B cell (primary cell): ENCODE data around the gene LIX1. TPM values are rescaled to one million over a fixed set of nuclear protein-coding genes. Genes with fewer than 3 reads are reported as not detected.
A peak's percentile ranks its signal among the peaks of the same experiment; 100 is the strongest.

Experiments
- ATAC-seq: fragments of 200-7000 bp; cut with Tn5 transposase; one replicate; pipeline ENCODE4 v1.10.0; 2021; ENCODE audit warnings: low read depth, mild to moderate bottlenecking, moderate number of reproducible peaks, moderate library complexity
- CTCF ChIA-PET: fragments of 350-600 bp; sonication (Branson Sonifier 250); formaldehyde crosslinking; loops from one replicate; lab custom pipeline; 2021; ENCODE audit warnings: antibody characterized with exemption, inconsistent platforms; lab: Charles Lee
- POLR2A ChIA-PET: fragments of 350-600 bp; sonication (Branson Sonifier 250); formaldehyde crosslinking; loops from one replicate; lab custom pipeline; 2021; ENCODE audit warnings: antibody characterized with exemption; lab: Charles Lee
- DNase-seq: peaks from one replicate; pipeline ENCODE4 v3.0.0; 2013
- H2AFZ ChIP-seq: 2 replicates; pipeline ENCODE4 v1.6.1; 2012; ENCODE audit warnings: mild to moderate bottlenecking, low read depth, low read length; ENCODE audit not compliant: insufficient read depth, poor library complexity, severe bottlenecking
- H3K27ac ChIP-seq, 2 donors: 1 replicate in 1 of 2; 2 replicates in 1 of 2; pipeline ENCODE4 v1.5.1; 2012 to 2013; ENCODE audit warnings: low read length in 2 of 2, mild to moderate bottlenecking in 2 of 2, moderate library complexity in 1 of 2
- H3K27me3 ChIP-seq, 4 experiments: fragments of 200-600 bp in 1 of 4; sonication (generic) in 1 of 4; replicated peaks in 1 of 4; 1 replicate in 2 of 4; 2 replicates in 2 of 4; pipeline versions ENCODE4 v1.6.1 to v1.7.0; 2013 to 2016; ENCODE audit warnings: low read length in 3 of 4, mild to moderate bottlenecking in 2 of 4, mixed read lengths in 1 of 4, moderate library complexity in 1 of 4; ENCODE audit not compliant: insufficient read depth in 4 of 4, control insufficient read depth in 3 of 4; ENCODE audit errors: control extremely low read depth in 1 of 4
- H3K36me3 ChIP-seq, 2 experiments: replicated peaks in 1 of 2; 1 replicate in 1 of 2; 2 replicates in 1 of 2; pipeline versions ENCODE4 v1.6.1 to v1.7.1; 2013; ENCODE audit warnings: low read length in 1 of 2; ENCODE audit not compliant: insufficient read depth in 2 of 2, control insufficient read depth in 1 of 2; ENCODE audit errors: control extremely low read depth in 1 of 2, extremely low read depth in 1 of 2
- H3K4me1 ChIP-seq, 2 donors: fragments of 200-600 bp in 1 of 2; sonication (generic) in 1 of 2; 1 replicate in 1 of 2; 2 replicates in 1 of 2; pipeline versions ENCODE4 v1.5.1 to v1.6.1; 2013 to 2017; ENCODE audit warnings: low read length in 2 of 2; ENCODE audit not compliant: control insufficient read depth in 2 of 2, insufficient read depth in 2 of 2
- H3K4me2 ChIP-seq: replicated peaks from 2 replicates; pipeline ENCODE3; 2012; ENCODE audit warnings: mild to moderate bottlenecking, low read depth, low read length; ENCODE audit not compliant: poor library complexity, severe bottlenecking
- H3K4me3 ChIP-seq, 5 experiments: fragments of 200-600 bp in 1 of 5; sonication (generic) in 1 of 5; 1 replicate in 3 of 5; 2 replicates in 2 of 5; pipeline versions ENCODE4 v1.5.1 to v1.7.0; 2011 to 2016; ENCODE audit warnings: low read length in 4 of 5, mild to moderate bottlenecking in 4 of 5, low read depth in 2 of 5, control low read depth in 1 of 5, moderate library complexity in 1 of 5; ENCODE audit not compliant: insufficient read depth in 1 of 5; ENCODE audit errors: control extremely low read depth in 1 of 5, extremely low read depth in 1 of 5
- H3K79me2 ChIP-seq: fragments of 200-600 bp; sonication (generic); one replicate; pipeline ENCODE4 v1.6.0; 2016; ENCODE audit warnings: low read length; ENCODE audit not compliant: control insufficient read depth, insufficient read depth
- H3K9ac ChIP-seq: fragments of 200-600 bp; sonication (generic); 2 replicates; pipeline ENCODE4 v1.6.1; 2017; ENCODE audit warnings: mild to moderate bottlenecking, low read length, moderate library complexity
- H3K9me3 ChIP-seq, 3 donors: one replicate each; pipeline versions ENCODE4 v1.6.1 to v1.7.1; 2013; ENCODE audit warnings: low read length in 2 of 3; ENCODE audit not compliant: control insufficient read depth in 2 of 3, insufficient read depth in 1 of 3; ENCODE audit errors: control extremely low read depth in 1 of 3
- H4K20me1 ChIP-seq: 2 replicates; pipeline ENCODE4 v1.6.0; 2012; ENCODE audit warnings: mild to moderate bottlenecking, low read length; ENCODE audit not compliant: insufficient read depth, control insufficient read depth, poor library complexity, severe bottlenecking
- H3K27ac Mint-ChIP-seq: one replicate; pipeline ENCODE4 v1.8.0; 2021; ENCODE audit warnings: mixed read lengths
- H3K27me3 Mint-ChIP-seq: one replicate; pipeline ENCODE4 v1.8.0; 2021; ENCODE audit warnings: mixed read lengths
- H3K4me1 Mint-ChIP-seq: one replicate; pipeline ENCODE4 v1.8.0; 2021; ENCODE audit warnings: mixed read lengths
- H3K4me3 Mint-ChIP-seq: one replicate; pipeline ENCODE4 v1.8.0; 2021; ENCODE audit warnings: mixed read lengths
- H3K9me3 Mint-ChIP-seq: one replicate; pipeline ENCODE4 v1.8.0; 2022; ENCODE audit warnings: mixed read lengths; ENCODE audit not compliant: insufficient read depth
- EZH2 ChIP-seq: IDR thresholded peaks from 2 replicates; pipeline ENCODE4 v1.6.1; 2012; ENCODE audit warnings: borderline replicate concordance, low read depth, mild to moderate bottlenecking, moderate library complexity, low read length; ENCODE audit not compliant: insufficient read depth, poor library complexity, severe bottlenecking
- WGBS: methylation state at CpG from one replicate; pipeline ENCODE4 v1.1.5; 2013; ENCODE audit warnings: missing lambda C conversion rate; ENCODE audit not compliant: insufficient coverage; 5-methylcytosine and 5-hydroxymethylcytosine counted together
- intact Hi-C: fragments of 100-400 bp; cut with micrococcal nuclease; formaldehyde crosslinking; loops from one replicate; pipeline ENCODE4 v1.10.0; 2022
- polyA plus RNA-seq: library from polyadenylated mRNA; depleted of rRNA; stranded (reverse); fragments of >200 nt; gene quantifications from 2 replicates; pipeline ENCODE4 v1.2.3, GENCODE V29; 2012
- total RNA-seq, 2 donors: library from RNA; stranded (reverse); fragments of 120-200 nt in 1 of 2; gene quantifications; 1 replicate in 1 of 2; 2 replicates in 1 of 2; pipeline versions ENCODE4 v1.2.3 to v1.2.4, GENCODE V29; 2013 to 2022
- TF ChIP-seq, protein P1 (sequence below): fragments of 200-600 bp; IDR thresholded peaks from one replicate; pipeline ENCODE4 v1.8.0; 2022; ENCODE audit warnings: antibody characterized with exemption, mild to moderate bottlenecking

LIX1 gene
- total and polyA plus RNA-seq, 2 donors (not counting 1 experiment from before 2014, with no cell fraction given) = not detected

DNA sequence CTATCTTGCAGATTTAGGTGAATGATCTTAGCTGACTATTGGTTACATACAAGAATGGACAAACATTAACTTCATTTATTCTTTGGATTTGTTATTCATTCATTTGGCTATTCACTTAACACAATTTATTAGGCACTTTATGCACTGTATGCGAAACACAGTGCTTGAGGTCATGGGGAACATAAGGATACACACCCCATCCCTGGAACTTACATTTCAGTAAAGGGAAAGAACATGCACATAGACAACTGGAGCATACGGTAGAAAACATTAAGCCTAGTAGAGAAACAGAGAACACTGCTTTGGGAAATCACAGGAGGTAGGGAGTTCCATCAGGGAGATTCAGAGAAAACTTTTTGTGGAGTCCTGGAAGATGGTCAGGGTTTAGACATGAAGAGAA lies 22.2 kb downstream of the LIX1 start:
- Histone ChIP-seq H3K79me2 (peaks cover 4% of the 10 kb centered on the region), H3K27me3 (no peaks in the 10 kb centered on the region), H3K4me3 (no peak overlapping the region), H3K36me3 (peaks cover 0 to 11% of the 10 kb centered on the region in 2 experiments), H4K20me1 (peaks cover 9% of the 10 kb centered on the region), H2AFZ (no peak overlapping the region), H3K4me2 (no peak overlapping the region), H3K9ac (no peak overlapping the region), H3K27ac (no peak overlapping the region), H3K9me3 (no peaks in the 10 kb centered on the region), H3K4me1 (peaks cover 9 to 11% of the 10 kb centered on the region in 2 donors)
- H3K27me3 Mint-ChIP-seq = peaks cover 8% of the 10 kb centered on the region
- no peak overlapping the region for H3K27ac Mint-ChIP-seq
- no peaks in the 10 kb centered on the region for H3K9me3 Mint-ChIP-seq
- DNase-seq = no peak
- no peak overlapping the region for H3K4me3 Mint-ChIP-seq
- no peak for ATAC-seq
- intact Hi-C loops = no loop called here
- 0% methylated on average over 1 of the region's 2 CpGs for WGBS
- peaks cover 9% of the 10 kb centered on the region for H3K4me1 Mint-ChIP-seq
- POLR2A ChIA-PET = no interaction called here
- no peak for TF ChIP-seq EZH2
- TF ChIP-seq, protein P1, sequence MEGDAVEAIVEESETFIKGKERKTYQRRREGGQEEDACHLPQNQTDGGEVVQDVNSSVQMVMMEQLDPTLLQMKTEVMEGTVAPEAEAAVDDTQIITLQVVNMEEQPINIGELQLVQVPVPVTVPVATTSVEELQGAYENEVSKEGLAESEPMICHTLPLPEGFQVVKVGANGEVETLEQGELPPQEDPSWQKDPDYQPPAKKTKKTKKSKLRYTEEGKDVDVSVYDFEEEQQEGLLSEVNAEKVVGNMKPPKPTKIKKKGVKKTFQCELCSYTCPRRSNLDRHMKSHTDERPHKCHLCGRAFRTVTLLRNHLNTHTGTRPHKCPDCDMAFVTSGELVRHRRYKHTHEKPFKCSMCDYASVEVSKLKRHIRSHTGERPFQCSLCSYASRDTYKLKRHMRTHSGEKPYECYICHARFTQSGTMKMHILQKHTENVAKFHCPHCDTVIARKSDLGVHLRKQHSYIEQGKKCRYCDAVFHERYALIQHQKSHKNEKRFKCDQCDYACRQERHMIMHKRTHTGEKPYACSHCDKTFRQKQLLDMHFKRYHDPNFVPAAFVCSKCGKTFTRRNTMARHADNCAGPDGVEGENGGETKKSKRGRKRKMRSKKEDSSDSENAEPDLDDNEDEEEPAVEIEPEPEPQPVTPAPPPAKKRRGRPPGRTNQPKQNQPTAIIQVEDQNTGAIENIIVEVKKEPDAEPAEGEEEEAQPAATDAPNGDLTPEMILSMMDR = no peak
- CTCF ChIA-PET = no interaction called here

- peak overlapping the region in 1 of 2 donors; percentile 65 for H3K27ac ChIP-seq
- no peaks in the 10 kb centered on the region for H3K9me3 ChIP-seq
- DNase-seq (no peak), ATAC-seq (no peak)
- no peak overlapping the region for H3K9ac ChIP-seq
- H3K9me3 Mint-ChIP-seq = no peaks in the 10 kb centered on the region
- H4K20me1 ChIP-seq = peaks cover 9% of the 10 kb centered on the region
- ChIA-PET CTCF (interaction anchor here (0.6 kb wide), 1 partner anchor 252 kb away, joined by 6 read pairs; no protein-coding TSS in a partner anchor), POLR2A (no interaction called here)
- intact Hi-C loops = no loop called here
- H3K27me3 Mint-ChIP-seq = peaks cover 8% of the 10 kb centered on the region
- no peak overlapping the region for H3K4me3 Mint-ChIP-seq
- no peaks in the 10 kb centered on the region for H3K27me3 ChIP-seq
- peaks cover 9 to 11% of the 10 kb centered on the region in 2 donors for H3K4me1 ChIP-seq
- no peak overlapping the region for H3K4me3 ChIP-seq
- no peak overlapping the region for H2AFZ ChIP-seq
- peaks cover 4% of the 10 kb centered on the region for H3K79me2 ChIP-seq
- peaks cover 9% of the 10 kb centered on the region for H3K4me1 Mint-ChIP-seq
- H3K4me2 ChIP-seq = peak overlapping the region; percentile 20
- 100% methylated on average over 2 of the region's 2 CpGs for WGBS
- peak overlapping the region; percentile 16 for H3K27ac Mint-ChIP-seq
- TF ChIP-seq EZH2 = no peak
- TF ChIP-seq, protein P1 = no peak
- peaks cover 0 to 11% of the 10 kb centered on the region in 2 experiments for H3K36me3 ChIP-seq
These were observed 23.4 kb downstream of the LIX1 start for GRCh38 chr5:97119007-97119390.
